Ovary (tissue), 9 donors: ENCODE results near the gene AIF1L. TPM values are rescaled to one million over a fixed set of nuclear protein-coding genes. Genes with fewer than 3 reads are reported as not detected.

ENCODE experiments used
- DNase-seq, 5 donors: peaks; one replicate each; pipeline ENCODE4 v3.0.0-alpha.2; 2019 to 2020
- H3K27ac ChIP-seq, 2 donors: fragments of 200-600 bp; one replicate each; pipeline versions ENCODE4 v1.5.1 to v1.8.0; 2019 to 2022
- H3K27me3 ChIP-seq: fragments of 200-600 bp; one replicate; pipeline ENCODE4 v1.8.0; 2022
- H3K36me3 ChIP-seq: fragments of 200-600 bp; sonication (generic); one replicate; pipeline ENCODE4 v1.5.1; 2019
- H3K4me1 ChIP-seq: one replicate; pipeline ENCODE4 v1.8.1; 2013; ENCODE audit warnings: mild to moderate bottlenecking, moderate library complexity; ENCODE audit not compliant: insufficient read depth
- H3K4me3 ChIP-seq: fragments of 200-600 bp; sonication (generic); one replicate; pipeline ENCODE4 v1.5.1; 2017
- H3K9me3 ChIP-seq, 2 donors: fragments of 200-600 bp in 1 of 2; sonication (generic) in 1 of 2; one replicate each; pipeline versions ENCODE4 v1.5.1 to v1.8.1; 2013 to 2019; ENCODE audit warnings: mild to moderate bottlenecking in 1 of 2, moderate library complexity in 1 of 2
- CTCF ChIP-seq, 3 donors: fragments of 450-650 bp in 2 of 3; fragments of 200-600 bp in 1 of 3; IDR thresholded peaks; one replicate each; pipeline versions ENCODE4 v1.5.1 to v1.8.0; 2016 to 2022; ENCODE audit warnings: antibody characterized with exemption in 3 of 3, mild to moderate bottlenecking in 1 of 3
- EP300 ChIP-seq: sonication (generic); formaldehyde crosslinking; IDR thresholded peaks from one replicate; pipeline ENCODE4 v1.6.1; 2017; ENCODE audit warnings: antibody characterized with exemption
- POLR2A ChIP-seq: fragments of 450-650 bp; IDR thresholded peaks from one replicate; pipeline ENCODE4 v1.6.1; 2017; ENCODE audit warnings: antibody characterized with exemption, mild to moderate bottlenecking, moderate library complexity
- WGBS, 3 donors: extraction: QIAGEN DNeasy Blood & Tissue Kit in 1 of 3; methylation state at CpG; one replicate each; pipeline versions ENCODE4 v1.1.5 to v1.1.7; 2013 to 2017; 5-methylcytosine and 5-hydroxymethylcytosine counted together
- intact Hi-C, 4 donors: fragments of 100-400 bp; cut with DNase I; formaldehyde crosslinking; loops; one replicate each; pipeline versions ENCODE4 v1.11.0 to v1.15.1; 2022 to 2023
- polyA plus RNA-seq, 2 donors: library from polyadenylated mRNA; stranded (reverse); fragments of 200-250 nt in 1 of 2; fragments of 350-450 nt in 1 of 2; fragmentation: Illumina TruSeq in 1 of 2; extraction: RNeasy Lipid Tissue Mini Kit (QIAGEN cat#74804) in 1 of 2; gene quantifications; one replicate each; pipeline ENCODE4 v1.2.3, GENCODE V29; 2013 to 2014
- total RNA-seq, 7 donors: library from RNA; depleted of rRNA in 2 of 7; stranded (reverse); fragments of >200 nt in 2 of 7; fragmentation: NEBNext Ultra II Directional in 3 of 7; extraction: Animal tissue kit (Norgen Biotek cat#: 25700) in 3 of 7; gene quantifications; one replicate each; pipeline versions ENCODE4 v1.1.0 to v1.2.4, GENCODE V29; 2016 to 2023
- donor health status: DM: no; HTN: no; CAD: no; lungs with moderate emphysema.
- donor health status: DM: no; HTN: no; CAD: no.
- donor health status: Bipolar disorder and iron deficiency.
- donor health status: DM: yes; HTN: yes; CAD: no.
- donor health status: DM: no; HTN: no; CAD: no.
- donor health status: DM: yes; HTN: yes; CAD: no.

Gene AIF1L
- total and polyA plus RNA-seq, 9 donors, result 2.4 to 35.6 (median 6.3) TPM

DNA sequence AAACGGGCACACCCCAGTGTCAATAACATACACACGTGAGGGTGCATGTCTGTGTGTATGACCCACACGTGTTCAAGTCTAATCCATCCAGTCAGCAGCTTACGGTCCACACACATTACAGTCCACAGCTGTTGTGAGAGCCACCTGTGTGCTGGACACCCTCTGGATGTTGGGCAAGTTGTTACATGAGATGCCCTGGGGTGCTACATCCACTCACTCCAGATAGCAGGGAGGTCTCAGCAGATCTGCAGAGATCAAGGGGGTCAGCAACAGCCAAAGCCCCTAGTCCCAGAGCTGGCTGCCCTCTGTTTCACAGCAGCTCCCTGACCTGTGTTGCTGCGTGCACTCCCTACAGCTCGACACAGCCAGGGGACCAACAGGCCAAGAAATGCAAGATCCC, 4.3 kb upstream of the AIF1L start:
- Histone ChIP-seq H3K4me1 (no peaks in the 10 kb centered on the region), H3K4me3 (no peak overlapping the region), H3K27ac (no peak overlapping the region), H3K9me3 (no peaks in the 10 kb centered on the region), H3K36me3 (no peaks in the 10 kb centered on the region), H3K27me3 (no peaks in the 10 kb centered on the region)
- intact Hi-C loops, result no loop called here
- TF ChIP-seq CTCF (IDR thresholded peaks at IDR 0.05), result no peak
- TF ChIP-seq EP300, result no peak
- TF ChIP-seq POLR2A, result no peak
- 71 to 84% (median 72%) methylated on average over 6 of the region's 6 CpGs for WGBS, 3 donors
- no peak for DNase-seq

GRCh38 chr9:131092548-131093440, 3.5 kb upstream of the AIF1L start:
- Histone ChIP-seq H3K36me3 (no peaks in the 10 kb centered on the region), H3K27me3 (no peaks in the 10 kb centered on the region), H3K4me1 (no peaks in the 10 kb centered on the region), H3K4me3 (no peak overlapping the region), H3K9me3 (no peaks in the 10 kb centered on the region), H3K27ac (no peak overlapping the region)
- DNase-seq, result no peak
- WGBS, 3 donors, result 68 to 78% (median 77%) methylated on average over 17 to 24 of the region's 24 CpGs
- no peak for TF ChIP-seq POLR2A
- no peak for TF ChIP-seq CTCF (IDR thresholded peaks at IDR 0.05)
- no peak for TF ChIP-seq EP300
- intact Hi-C loops, result no loop called here

DNA sequence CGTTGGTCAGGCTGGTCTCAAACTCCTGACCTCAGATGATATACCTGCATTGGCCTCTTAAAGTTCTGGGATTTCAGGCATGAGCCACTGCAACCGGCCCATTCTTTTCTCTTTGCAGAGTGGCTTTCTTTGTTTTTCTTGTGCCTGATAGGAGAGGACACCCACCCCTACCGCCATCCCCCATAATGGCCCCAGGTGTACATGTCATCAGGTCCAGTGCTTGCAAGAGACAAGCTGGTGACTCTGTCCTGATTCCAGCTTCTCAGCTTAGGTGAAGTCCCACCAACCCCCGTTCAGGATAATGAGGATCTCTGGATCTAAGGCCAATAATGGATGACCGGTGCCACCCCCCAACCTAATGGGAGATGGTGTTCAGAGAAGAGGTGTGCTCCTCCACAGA, 2.3 kb upstream of the AIF1L start:
- WGBS, 3 donors, result 81 to 88% (median 81%) methylated on average over 5 of the region's 5 CpGs
- no peaks in the 10 kb centered on the region for H3K27me3 ChIP-seq
- intact Hi-C loops, result no loop called here

GRCh38 chr9:131094622-131095021, 1.7 kb upstream of the AIF1L start:
- Histone ChIP-seq H3K4me1 (no peaks in the 10 kb centered on the region), H3K9me3 (no peaks in the 10 kb centered on the region), H3K27ac (no peak overlapping the region), H3K27me3 (no peaks in the 10 kb centered on the region), H3K4me3 (no peak overlapping the region), H3K36me3 (no peaks in the 10 kb centered on the region)
- no peak for TF ChIP-seq EP300
- TF ChIP-seq POLR2A, result no peak
- no peak for TF ChIP-seq CTCF (IDR thresholded peaks at IDR 0.05)
- intact Hi-C loops, result no loop called here
- DNase-seq, result no peak
- WGBS, 3 donors, result 14 to 39% (median 21%) methylated on average over 12 of the region's 12 CpGs

More for the DNA sequence above, 2.3 kb upstream of the AIF1L start:
- no peaks in the 10 kb centered on the region for H3K9me3 ChIP-seq
- no peaks in the 10 kb centered on the region for H3K4me1 ChIP-seq
- H3K27ac ChIP-seq, result no peak overlapping the region
- no peak for TF ChIP-seq POLR2A
- no peak for TF ChIP-seq CTCF (IDR thresholded peaks at IDR 0.05)
- TF ChIP-seq EP300, result no peak
- no peak overlapping the region for H3K4me3 ChIP-seq
- DNase-seq, result no peak
- H3K36me3 ChIP-seq, result no peaks in the 10 kb centered on the region
